ENCODE data around the gene LRP1B.
"Not testable (repeated sequence)": the region's sequence is repeated elsewhere in the genome, so short reads cannot be mapped to it uniquely, and the experiment has no call there.

Gene LRP1B

DNA sequence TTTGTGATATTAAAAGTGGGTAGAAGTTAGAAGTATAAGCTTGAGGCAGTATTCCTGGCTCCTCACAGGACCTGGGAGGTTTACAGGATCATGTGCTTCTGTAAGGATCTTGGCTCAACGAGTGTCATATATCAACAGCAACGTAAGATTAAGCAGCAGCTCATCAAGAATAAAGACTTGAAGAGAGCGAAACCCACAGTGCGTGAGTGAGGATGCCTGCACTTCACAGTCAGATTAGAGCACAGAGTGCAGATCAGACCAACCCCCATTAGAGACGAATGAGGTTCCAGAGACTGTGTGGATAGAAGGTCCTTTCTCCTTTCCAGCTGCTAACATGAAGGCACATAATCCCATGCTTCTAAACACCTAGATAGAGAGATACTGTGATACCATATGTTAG, 1693.9 kb downstream of the LRP1B start:
- no peak for DNase-seq (ENCODE audit: low read depth)

DNA sequence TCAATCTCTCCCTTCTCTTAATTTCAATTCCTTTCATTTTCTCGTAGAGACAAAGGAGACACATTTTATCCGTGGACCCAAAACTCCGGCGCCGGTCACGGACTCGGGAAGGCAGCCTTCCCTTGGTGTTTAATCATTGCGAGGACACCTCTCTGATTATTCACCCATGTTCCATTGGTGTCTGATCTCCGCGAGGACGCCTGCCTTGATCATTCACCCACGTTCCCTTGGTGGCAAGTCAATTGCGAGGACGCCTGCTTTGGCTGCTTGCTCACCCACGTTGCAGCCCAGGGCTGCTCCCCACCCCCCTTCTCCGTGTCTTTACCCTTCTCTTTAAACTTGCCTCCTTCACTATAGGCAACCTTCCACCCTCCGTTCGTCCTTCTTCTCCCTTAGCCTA, 1703.8 kb downstream of the LRP1B start:
- DNase-seq (ENCODE audit: low read depth), result not testable (repeated sequence)

DNA sequence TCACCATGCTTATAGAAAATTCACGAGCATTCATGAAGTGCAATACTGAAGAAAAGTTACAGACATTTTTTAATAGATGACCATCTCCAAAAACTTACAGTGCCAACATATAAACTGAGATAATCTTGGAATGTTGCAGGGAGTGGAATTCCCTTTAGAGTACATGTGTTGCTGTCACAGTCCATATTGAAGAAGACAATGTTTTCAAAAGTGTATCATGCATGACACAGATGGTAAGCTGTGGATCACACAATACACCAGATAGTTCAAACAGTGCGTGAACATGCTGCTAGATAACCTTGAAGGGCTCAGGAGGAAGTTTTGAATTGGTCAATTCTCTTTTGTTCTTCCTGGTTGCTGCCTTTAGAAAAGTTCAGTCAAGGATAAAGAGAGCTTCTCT, 1706.3 kb downstream of the LRP1B start:
- no peak for DNase-seq (ENCODE audit: low read depth)

DNA sequence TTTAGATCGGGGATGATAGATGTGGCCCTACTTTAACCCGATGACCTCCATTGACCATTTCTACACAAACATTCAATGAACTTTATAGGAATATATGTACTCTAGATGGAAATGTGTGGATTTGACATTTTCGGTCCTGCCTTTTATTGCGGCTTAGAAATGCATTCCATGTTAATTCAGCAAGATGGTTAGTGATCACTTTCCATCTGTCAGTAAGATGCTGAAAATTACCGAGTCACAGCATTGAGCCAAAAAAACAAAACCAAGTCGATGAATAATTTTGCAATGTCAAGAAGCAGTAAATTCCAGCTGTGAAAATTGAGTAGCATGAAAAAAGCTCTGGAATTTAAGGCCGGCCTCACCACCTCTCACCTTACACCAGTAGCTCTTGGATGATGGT, 1708.1 kb downstream of the LRP1B start:
- no peak for DNase-seq (ENCODE audit: low read depth)

DNA sequence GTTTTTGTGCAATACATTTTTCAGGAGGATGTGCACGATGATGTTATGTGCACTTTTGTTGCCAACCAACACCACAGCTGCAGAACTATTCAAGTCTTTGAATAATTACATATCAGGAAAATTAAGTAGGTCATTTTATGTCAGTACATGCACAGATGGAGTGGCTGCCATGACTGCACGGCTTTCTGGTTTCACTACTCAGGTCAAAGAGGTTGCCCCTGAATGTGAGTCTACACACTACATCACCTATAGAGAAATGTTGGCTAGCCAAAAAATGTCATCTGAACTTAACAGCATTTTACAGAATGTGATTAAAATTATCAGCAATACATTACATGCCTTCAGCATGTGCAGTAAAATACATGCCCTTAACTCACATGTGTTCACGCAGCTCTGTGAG, 1713.3 kb downstream of the LRP1B start:
- no peak for DNase-seq (ENCODE audit: low read depth)

DNA sequence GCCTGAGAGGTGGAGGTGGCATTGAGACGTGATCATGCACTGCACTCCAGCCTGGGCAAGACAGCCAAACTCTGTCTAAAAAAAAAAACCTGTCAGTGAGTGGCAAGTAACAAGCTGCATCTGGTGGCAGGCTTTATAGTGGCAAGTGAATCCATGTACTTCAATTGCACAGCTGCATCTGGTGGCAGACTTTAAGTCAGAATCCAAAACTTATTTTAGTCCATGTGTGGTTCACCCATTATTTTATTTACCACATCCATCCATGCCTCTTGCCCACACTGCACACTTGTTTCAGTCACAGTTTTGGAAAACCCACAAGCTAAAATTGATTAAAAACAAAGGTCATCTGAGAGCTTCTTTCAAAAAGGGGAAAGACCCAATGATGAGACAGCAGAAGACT, 1714.2 kb downstream of the LRP1B start:
- DNase-seq (ENCODE audit: low read depth), result no peak

DNA sequence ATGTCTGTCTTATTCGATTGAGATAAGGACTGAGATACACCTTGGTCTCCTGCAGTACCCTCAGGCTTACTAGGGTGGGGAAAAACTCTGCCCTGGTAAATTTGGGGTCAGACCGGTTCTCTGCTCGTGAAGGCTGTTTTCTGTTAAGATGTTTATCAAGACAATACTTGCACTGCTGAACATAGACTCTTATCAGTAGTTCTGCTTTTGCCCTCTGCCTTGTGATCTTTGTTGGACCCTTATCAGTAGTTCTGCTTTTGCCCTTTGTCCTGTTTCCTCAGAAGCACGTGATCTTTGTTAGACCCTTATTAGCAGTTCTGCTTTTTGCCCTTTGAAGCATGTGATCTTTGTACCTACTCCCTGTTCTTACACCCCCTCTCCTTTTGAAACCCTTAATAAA, 1715.8 kb downstream of the LRP1B start:
- DNase-seq (ENCODE audit: low read depth), result not testable (repeated sequence)

DNA sequence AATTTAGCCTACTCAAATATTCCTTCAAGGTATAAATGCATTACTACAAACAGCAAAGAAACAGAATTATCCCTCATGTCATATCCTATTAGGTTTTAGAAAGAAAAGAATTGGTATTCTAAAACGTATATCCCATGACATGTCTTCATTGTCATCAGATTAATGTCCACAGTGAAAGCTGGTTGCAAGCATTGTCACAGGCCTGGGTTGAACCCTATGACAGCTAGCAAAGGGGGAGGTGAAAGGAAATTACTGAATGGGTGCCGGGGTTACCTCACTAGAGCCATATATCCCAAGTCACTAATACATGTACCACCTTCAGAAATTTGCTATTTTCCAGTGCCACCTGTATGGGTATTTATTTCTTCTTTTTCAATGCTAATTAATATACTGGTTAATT, 1720.1 kb downstream of the LRP1B start:
- no peak for DNase-seq (ENCODE audit: low read depth)

DNA sequence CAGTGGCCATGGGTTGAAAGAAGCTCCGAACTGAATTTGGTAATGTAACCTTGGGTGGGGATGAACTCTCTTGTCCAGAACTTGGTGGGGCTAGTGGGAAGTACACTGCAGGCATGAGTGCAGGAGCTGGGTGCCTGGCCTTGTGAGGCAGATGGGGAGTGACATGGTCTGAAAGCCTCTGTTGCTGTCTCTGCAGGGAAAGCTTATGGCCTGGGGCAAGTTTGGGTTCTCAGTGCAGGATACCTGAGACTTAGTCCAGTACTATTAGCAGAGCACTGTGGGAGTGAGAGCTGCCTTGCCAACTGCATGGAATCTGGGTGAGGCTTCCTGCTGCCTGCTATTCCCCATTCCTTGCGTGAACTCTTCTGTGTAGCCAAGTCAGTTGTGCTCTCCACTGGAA, 1729.8 kb downstream of the LRP1B start:
- no peak for DNase-seq (ENCODE audit: low read depth)

DNA sequence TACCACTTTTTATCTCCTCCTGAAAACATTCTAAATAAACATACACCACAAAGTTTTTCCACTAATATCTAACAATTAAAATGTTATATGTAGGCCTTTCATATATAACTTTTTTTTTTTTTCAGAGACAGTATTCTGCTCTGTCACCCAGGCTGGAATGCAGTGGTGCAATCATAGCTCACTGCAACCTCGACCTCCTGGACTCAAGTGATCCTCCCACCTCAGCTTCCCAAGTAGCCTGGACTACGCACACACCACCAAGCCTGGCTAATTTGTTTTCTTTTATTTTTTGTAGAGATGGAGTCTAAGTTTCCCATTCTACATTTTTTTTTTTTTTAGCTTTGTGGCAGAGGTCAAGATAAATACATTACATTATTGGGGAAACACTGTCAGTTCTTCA, 1738.0 kb downstream of the LRP1B start:
- no peak for DNase-seq (ENCODE audit: low read depth)

DNA sequence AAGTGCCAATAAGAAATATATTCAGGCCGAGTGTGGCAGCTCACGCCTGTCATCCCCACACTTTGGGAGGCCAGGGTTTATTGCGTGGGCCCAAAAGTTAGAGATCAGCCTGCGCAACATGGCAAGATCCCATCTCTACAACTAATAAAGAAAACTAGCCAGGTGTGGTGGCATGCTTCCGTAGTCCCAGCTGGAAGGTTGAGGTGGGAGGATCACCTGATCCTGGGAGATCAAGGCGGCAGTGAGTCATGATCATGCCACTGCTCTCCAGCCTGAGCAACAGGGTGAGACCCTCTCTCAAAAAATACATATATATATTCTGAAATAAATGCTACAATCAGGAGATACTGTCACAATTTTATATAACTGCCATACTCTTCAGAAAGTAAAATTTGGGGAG, 1745.9 kb downstream of the LRP1B start:
- no peak for DNase-seq (ENCODE audit: low read depth)

DNA sequence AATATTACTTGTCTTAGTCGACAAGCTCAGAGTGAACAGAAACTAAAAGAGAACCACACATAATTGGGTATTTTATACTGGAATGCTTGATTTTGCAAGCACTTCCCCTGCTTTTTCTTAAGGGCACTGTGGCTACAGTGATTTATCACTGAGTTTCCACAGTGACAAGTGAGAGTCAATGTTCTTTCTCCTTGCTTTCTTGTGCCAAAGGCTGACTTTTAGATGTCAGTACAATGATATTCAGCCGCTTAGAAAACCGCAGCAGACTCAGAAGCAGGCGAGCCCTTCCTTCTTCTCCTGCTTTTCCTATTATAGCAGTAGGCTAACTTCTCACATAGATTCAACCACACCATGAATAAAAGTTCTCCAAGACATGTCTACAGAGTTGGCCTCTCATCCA, 1747.0 kb downstream of the LRP1B start:
- DNase-seq (ENCODE audit: low read depth), result no peak

DNA sequence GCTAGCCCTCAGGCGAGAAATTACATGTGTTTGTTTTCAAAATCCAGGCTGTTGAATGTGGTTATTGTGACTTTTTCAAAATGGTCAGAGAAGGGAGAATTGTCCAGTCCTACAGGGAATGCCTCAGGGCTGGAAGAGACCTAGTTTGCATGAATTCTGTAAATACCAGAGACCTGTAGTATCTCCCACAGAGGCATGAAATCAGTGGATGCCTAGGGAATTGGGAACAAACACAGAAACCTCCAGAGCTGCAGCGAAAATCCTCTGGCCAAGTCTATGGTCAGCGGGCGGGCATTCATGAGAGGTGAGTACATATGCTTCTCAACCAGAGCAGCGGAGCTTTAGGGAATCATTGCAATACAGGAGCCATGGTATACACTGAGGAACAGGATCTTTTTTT, 1754.1 kb downstream of the LRP1B start:
- no peak for DNase-seq (ENCODE audit: low read depth)

DNA sequence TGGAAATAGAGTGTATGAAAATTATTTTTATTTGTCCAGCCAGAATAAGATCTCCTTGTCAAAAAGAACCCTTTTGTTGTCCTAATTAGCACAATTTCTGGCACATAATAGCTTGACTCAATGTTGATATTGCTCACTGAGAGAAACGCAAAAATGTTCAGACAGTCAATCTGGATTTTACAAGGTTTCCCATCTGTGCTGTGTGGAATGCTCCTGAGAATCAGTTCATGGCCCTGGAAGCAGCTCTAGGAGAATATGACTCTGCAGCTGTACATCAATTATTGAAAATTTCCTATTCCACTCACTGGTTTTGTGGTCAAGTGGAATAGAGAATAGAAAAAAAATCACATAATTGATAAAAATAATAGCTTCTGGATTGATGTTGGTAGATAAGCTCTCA, 1767.7 kb downstream of the LRP1B start:
- no peak for DNase-seq (ENCODE audit: low read depth)

DNA sequence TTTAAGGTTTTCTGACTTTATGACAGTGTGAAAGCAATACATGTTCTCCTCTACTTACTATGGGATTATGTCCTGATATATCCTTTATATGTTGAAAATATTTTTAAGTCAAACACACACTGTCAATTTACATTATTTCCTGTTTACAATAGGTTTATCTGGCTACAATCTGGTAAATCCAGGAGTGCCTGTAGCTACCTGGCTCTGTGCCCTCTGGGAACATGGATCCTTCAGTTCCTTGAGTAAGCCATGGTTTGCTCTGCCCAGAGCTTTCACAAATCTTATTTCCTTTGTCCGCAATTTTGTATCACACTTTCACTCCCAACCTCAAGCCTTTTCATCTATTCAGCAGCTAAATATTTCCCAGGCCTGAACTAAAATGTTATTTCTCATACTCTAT, 1768.5 kb downstream of the LRP1B start:
- no peak for DNase-seq (ENCODE audit: low read depth)

DNA sequence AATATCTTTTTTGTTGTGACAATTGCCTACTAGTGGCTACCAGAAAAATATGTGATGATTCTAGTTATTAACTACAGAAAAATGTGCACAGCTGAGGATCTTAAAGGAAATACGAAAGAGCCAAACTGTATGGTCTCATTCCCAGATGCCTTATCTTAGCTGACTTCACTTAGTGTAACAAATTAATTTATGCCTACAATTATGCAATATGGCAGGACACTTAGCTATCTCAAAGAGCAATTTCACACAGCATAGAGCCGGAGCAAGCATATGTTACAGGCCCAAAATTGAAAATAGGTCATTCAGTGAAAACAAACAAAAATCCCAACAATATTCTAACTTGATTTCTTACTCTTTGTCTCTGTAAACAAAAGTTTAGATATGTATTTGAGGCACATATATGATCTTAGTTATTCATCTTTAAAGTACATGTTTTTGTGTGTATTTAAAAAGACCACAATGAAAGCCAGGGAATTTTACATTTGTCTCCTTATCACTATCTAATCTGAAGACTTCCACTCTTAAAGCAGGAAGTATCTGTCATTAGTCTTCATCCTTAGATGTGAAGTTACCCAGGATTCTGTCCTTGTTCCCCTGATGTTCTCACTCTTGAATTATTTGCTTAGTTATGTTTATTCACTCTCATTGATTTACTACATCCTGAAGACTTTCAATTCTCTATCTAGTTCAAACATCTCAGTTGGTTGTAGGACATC, 1771.6 kb downstream of the LRP1B start:
- no peak for DNase-seq (ENCODE audit: low read depth)

DNA sequence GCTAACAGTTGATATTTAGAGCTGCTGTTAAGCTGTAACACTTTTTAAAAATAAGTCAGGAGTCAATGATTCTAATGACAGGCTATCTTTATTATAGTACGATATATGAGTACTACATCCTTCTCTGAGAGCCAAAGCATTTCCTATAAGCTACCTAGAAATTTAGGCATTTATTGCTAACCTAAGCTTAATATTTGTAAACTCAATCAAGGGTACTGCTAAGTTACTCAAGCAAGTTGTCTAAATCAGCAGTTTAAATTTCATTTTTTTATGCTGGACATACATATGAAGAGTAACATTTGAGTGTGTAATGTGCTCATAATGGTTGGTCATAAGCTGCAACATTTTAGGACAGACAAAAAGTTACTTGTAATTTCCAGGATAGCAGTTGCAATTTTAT, 1774.1 kb downstream of the LRP1B start:
- no peak for DNase-seq (ENCODE audit: low read depth)

DNA sequence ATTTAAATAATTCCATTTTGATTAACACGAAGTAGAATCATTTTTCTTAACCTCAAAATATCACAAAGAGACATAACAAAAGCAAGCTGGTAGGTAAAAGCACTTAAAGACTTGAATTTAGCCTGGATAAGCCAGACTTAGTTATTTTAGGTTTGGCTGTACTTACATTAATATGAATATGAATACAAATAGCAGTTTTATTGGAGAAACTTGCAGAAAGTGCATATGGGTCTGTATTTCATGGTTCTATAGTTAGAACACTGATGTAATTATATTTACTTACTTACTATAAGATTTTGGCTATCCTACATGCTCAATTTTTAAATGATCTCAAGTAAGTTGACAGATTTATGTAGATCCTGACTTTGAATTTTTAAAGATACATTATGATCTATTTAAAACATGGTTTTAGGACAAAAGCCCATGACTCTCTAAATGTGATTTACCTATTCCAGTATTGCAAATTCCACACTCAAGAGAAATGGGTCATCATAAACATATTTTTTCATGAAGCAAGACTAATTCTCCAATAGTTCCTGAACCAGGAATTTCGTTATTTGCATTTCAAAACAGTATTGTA, 1775.2 kb downstream of the LRP1B start:
- DNase-seq (ENCODE audit: low read depth), result no peak

DNA sequence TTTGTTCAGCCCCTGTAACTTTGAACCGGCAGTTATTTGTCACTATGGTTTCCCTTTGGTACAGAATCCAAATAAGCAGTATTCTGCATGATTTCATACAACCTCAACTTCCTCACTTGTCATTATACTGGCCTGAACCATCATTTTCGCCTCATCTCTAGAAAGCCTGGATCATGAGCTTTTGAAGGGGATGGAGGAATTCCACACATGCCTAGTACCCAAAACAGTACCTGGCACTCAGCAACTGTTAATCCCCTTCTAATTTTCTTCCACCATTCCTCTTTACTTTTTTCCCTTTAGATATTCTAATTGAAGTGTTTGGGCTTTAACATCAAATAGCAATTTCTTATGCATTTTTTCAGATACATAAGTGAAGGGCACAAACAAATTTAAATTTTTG, 1776.3 kb downstream of the LRP1B start:
- no peak for DNase-seq (ENCODE audit: low read depth)

DNA sequence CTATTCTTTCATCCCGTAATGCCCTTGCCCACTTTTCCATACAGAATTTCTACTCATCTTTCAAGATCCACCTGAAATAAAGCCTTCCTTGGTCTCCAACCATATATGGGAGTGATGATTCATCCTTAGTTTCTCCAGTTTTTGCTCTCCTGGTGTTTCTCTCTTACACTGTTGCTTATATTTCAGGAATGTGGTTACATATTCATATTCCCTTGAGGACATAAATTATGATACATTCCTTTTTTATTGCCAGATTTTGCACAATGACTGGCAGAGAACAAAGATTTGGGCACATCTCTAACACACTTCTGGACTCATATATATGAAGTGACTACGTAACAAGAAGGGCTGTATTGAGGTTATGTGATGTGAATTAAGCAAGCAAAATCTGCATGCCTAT, 1777.3 kb downstream of the LRP1B start:
- DNase-seq (ENCODE audit: low read depth), result peak; percentile 32

DNA sequence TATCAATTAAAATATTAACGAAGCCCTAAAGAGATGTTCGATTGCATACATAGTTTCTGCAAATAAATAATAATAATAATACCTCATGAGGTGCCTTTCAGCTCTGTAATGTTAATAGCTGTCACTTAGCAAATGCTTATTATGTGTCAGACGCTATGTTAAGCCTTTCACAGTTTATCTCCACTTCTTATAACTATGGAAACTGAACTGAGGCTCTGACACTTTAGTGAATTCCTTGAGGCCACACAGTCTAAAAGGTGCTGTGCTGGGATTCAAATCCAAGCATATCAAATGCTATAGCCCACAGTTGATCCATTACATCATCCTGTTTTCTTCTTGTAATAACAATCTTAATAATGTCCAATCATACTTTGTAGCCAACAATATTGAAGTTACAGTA, 1779.1 kb downstream of the LRP1B start:
- DNase-seq (ENCODE audit: low read depth), result no peak

DNA sequence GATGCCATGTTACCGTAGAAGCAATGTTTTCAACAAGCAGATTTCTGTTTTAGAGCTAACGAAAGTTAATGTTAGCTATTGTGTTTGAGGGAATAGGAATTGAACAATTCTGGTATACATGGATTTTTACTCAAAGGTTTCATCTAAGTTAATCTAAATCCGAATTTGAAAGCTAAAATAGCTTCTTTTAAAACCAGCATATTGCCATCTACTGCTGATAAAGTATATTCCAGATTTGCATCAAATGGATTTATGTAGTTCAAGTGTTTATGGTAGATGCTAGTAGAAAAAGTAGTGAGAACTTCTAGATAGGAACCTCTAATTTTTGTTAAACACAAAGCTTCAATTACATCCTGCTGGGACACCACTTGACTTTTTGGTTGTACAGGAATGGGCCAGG, 1781.1 kb downstream of the LRP1B start:
- no peak for DNase-seq (ENCODE audit: low read depth)

DNA sequence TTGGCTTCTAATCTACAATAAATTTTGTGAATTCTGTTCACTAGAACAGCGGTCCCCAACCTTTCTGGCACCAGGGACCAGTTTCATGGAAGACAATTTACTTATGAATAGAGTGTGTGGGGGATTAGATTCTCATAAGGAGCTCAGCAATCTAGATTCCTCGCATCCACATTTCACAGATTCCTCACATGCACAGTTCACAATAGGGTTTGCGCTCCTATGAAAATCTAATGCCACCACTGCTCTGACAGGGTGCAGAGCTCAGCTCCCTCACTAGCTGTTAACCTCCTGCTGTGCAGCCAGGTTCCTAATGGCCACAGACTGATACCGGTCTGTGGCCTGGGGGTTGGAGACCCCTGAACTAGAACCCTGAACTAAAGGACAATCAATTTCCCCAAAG, 1782.0 kb downstream of the LRP1B start:
- DNase-seq (ENCODE audit: low read depth), result no peak

DNA sequence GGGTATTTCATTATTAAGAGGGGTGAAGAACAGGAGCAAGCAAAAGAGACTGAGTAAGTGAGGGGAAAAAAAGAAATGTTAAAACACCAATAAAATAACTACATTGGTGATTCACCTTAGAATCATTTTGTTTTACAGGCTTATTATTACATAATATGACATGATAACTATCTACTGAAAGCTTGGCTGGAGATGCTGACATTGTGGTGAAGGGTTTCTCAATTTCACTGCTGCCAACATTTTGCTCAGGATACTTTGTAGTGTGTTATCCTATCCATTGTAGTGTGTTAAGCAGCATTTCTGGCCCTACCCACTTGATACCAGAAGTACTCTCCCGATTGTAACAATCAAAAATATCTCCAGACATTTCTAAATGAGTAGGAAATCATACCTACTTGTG, 1786.0 kb downstream of the LRP1B start:
- no peak for DNase-seq (ENCODE audit: low read depth)

All from fibroblast of the conjunctiva (primary cell).